ENCODE results near the gene MAPK12. TPM values are rescaled to one million over a fixed set of nuclear protein-coding genes. Genes with fewer than 3 reads are reported as not detected.

The MAPK12 gene
- total RNA-seq, 1 donor from 2014 or later, result 33.4 TPM

GRCh38 chr22:50296658-50297490, 35.4 kb upstream of the MAPK12 start:
- DNase-seq (ENCODE audit: low spot score), result no peak
- Mint-ChIP-seq H3K9me3 (ENCODE audit: unreplicated experiment) (no peaks in the 10 kb centered on the region), H3K27me3 (ENCODE audit: unreplicated experiment) (peaks cover 14% of the 10 kb centered on the region), H3K4me1 (ENCODE audit: unreplicated experiment) (peaks cover 8% of the 10 kb centered on the region), H3K27ac (ENCODE audit: unreplicated experiment) (no peak overlapping the region), H3K4me3 (ENCODE audit: unreplicated experiment) (no peak overlapping the region), H3K36me3 (ENCODE audit: low read depth, unreplicated experiment) (no peaks in the 10 kb centered on the region)
- no peak for TF ChIP-seq CTCF (IDR thresholded peaks at IDR 0.05; ENCODE audit: unreplicated experiment)

GRCh38 chr22:50294319-50294656, 32.8 kb upstream of the MAPK12 start:
- peaks cover 8% of the 10 kb centered on the region for H3K4me1 Mint-ChIP-seq (ENCODE audit: unreplicated experiment)
- no peaks in the 10 kb centered on the region for H3K9me3 Mint-ChIP-seq (ENCODE audit: unreplicated experiment)
- peak overlapping the region; percentile 36 for H3K27ac Mint-ChIP-seq (ENCODE audit: unreplicated experiment)
- TF ChIP-seq CTCF (IDR thresholded peaks at IDR 0.05; ENCODE audit: unreplicated experiment), result no peak
- H3K36me3 Mint-ChIP-seq (ENCODE audit: low read depth, unreplicated experiment), result no peaks in the 10 kb centered on the region
- DNase-seq (ENCODE audit: low spot score), result no peak
- peaks cover 14% of the 10 kb centered on the region for H3K27me3 Mint-ChIP-seq (ENCODE audit: unreplicated experiment)
- H3K4me3 Mint-ChIP-seq (ENCODE audit: unreplicated experiment), result no peak overlapping the region

- peak; percentile 57 for DNase-seq (ENCODE audit: low spot score)
- H3K27ac Mint-ChIP-seq (ENCODE audit: unreplicated experiment), result peak overlapping the region; percentile 36
- peaks cover 8% of the 10 kb centered on the region for H3K4me1 Mint-ChIP-seq (ENCODE audit: unreplicated experiment)
- H3K9me3 Mint-ChIP-seq (ENCODE audit: unreplicated experiment), result no peaks in the 10 kb centered on the region
- TF ChIP-seq CTCF (IDR thresholded peaks at IDR 0.05; ENCODE audit: unreplicated experiment), result no peak
- H3K27me3 Mint-ChIP-seq (ENCODE audit: unreplicated experiment), result peaks cover 11% of the 10 kb centered on the region
- H3K4me3 Mint-ChIP-seq (ENCODE audit: unreplicated experiment), result no peak overlapping the region
- H3K36me3 Mint-ChIP-seq (ENCODE audit: low read depth, unreplicated experiment), result peaks cover 3% of the 10 kb centered on the region
Measured at GRCh38 chr22:50293441-50294318, 32.2 kb upstream of the MAPK12 start.

GRCh38 chr22:50292643-50293440, 31.4 kb upstream of the MAPK12 start:
- H3K27me3 Mint-ChIP-seq (ENCODE audit: unreplicated experiment), result peaks cover 11% of the 10 kb centered on the region
- no peak for DNase-seq (ENCODE audit: low spot score)
- no peaks in the 10 kb centered on the region for H3K9me3 Mint-ChIP-seq (ENCODE audit: unreplicated experiment)
- H3K4me3 Mint-ChIP-seq (ENCODE audit: unreplicated experiment), result peak overlapping the region; percentile 69
- H3K36me3 Mint-ChIP-seq (ENCODE audit: low read depth, unreplicated experiment), result peaks cover 3% of the 10 kb centered on the region
- TF ChIP-seq CTCF (IDR thresholded peaks at IDR 0.05; ENCODE audit: unreplicated experiment), result no peak
- no peak overlapping the region for H3K27ac Mint-ChIP-seq (ENCODE audit: unreplicated experiment)
- peaks cover 8% of the 10 kb centered on the region for H3K4me1 Mint-ChIP-seq (ENCODE audit: unreplicated experiment)
